Neural cell (in vitro differentiated cells): ENCODE data around the gene ZC3H11A.

Source experiments
- EP300 ChIP-seq: fragments of 450-650 bp; conservative IDR thresholded peaks from 2 replicates; pipeline ENCODE4 v1.6.1; 2014; ENCODE audit warnings: antibody characterized with exemption, mild to moderate bottlenecking, moderate library complexity; ENCODE audit not compliant: poor library complexity, severe bottlenecking
- POLR2AphosphoS5 ChIP-seq: IDR thresholded peaks from 2 replicates; pipeline ENCODE4 v1.6.1; 2012
- TAF1 ChIP-seq: IDR thresholded peaks from 2 replicates; pipeline ENCODE4 v1.6.1; 2012; ENCODE audit warnings: low read depth
- TF ChIP-seq, protein P1 (sequence below): fragments of 450-650 bp; IDR thresholded peaks from 2 replicates; pipeline ENCODE4 v1.5.1; 2014; ENCODE audit warnings: antibody characterized with exemption, mild to moderate bottlenecking, moderate library complexity; ENCODE audit not compliant: poor library complexity, severe bottlenecking
- TF ChIP-seq, protein P2 (sequence below): IDR thresholded peaks from 2 replicates; pipeline ENCODE4 v1.6.1; 2012; ENCODE audit warnings: borderline replicate concordance

DNA sequence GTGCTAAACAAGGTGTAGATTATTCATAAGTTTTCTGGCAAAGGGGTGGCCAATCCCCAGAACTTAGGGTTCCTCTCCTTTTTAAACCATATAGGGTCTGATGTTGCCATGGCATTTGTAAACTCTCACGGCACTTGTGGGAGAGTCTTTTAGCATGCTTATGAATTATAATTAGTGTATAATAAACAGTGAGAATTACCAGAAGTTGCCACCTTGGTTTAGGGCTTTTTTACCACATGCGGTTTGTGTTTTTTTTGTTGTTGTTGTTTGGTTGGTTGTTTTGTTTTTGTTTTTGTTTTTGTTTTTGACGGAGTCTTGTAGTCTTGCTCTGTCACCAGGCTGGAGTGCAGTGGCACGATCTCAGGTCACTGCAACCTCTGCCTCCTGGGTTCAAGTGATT is 39.4 kb upstream of the ZC3H11A start:
- TF ChIP-seq POLR2AphosphoS5 = no peak
- TF ChIP-seq, protein P1, sequence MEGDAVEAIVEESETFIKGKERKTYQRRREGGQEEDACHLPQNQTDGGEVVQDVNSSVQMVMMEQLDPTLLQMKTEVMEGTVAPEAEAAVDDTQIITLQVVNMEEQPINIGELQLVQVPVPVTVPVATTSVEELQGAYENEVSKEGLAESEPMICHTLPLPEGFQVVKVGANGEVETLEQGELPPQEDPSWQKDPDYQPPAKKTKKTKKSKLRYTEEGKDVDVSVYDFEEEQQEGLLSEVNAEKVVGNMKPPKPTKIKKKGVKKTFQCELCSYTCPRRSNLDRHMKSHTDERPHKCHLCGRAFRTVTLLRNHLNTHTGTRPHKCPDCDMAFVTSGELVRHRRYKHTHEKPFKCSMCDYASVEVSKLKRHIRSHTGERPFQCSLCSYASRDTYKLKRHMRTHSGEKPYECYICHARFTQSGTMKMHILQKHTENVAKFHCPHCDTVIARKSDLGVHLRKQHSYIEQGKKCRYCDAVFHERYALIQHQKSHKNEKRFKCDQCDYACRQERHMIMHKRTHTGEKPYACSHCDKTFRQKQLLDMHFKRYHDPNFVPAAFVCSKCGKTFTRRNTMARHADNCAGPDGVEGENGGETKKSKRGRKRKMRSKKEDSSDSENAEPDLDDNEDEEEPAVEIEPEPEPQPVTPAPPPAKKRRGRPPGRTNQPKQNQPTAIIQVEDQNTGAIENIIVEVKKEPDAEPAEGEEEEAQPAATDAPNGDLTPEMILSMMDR = no peak
- no peak for TF ChIP-seq EP300
- TF ChIP-seq TAF1 = no peak
- TF ChIP-seq, protein P2, sequence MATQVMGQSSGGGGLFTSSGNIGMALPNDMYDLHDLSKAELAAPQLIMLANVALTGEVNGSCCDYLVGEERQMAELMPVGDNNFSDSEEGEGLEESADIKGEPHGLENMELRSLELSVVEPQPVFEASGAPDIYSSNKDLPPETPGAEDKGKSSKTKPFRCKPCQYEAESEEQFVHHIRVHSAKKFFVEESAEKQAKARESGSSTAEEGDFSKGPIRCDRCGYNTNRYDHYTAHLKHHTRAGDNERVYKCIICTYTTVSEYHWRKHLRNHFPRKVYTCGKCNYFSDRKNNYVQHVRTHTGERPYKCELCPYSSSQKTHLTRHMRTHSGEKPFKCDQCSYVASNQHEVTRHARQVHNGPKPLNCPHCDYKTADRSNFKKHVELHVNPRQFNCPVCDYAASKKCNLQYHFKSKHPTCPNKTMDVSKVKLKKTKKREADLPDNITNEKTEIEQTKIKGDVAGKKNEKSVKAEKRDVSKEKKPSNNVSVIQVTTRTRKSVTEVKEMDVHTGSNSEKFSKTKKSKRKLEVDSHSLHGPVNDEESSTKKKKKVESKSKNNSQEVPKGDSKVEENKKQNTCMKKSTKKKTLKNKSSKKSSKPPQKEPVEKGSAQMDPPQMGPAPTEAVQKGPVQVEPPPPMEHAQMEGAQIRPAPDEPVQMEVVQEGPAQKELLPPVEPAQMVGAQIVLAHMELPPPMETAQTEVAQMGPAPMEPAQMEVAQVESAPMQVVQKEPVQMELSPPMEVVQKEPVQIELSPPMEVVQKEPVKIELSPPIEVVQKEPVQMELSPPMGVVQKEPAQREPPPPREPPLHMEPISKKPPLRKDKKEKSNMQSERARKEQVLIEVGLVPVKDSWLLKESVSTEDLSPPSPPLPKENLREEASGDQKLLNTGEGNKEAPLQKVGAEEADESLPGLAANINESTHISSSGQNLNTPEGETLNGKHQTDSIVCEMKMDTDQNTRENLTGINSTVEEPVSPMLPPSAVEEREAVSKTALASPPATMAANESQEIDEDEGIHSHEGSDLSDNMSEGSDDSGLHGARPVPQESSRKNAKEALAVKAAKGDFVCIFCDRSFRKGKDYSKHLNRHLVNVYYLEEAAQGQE = no peak
